Activated T-helper 9 cell treated with anti-CD3 and anti-CD28 coated beads, Interleukin-2, amount 50 U/mL, for 16 hours (primary cell): ENCODE results near the gene AP5S1.

ENCODE experiments used
- DNase-seq: peaks from one replicate; pipeline ENCODE4 v3.0.0-alpha.2; 2020; ENCODE audit warnings: low read depth

Gene AP5S1

GRCh38 chr20:3846378-3846739 is 26.0 kb downstream of the AP5S1 start:
- DNase-seq = no peak

- DNase-seq = peak; percentile 81
These were observed 26.5 kb downstream of the AP5S1 start, which contains the start of gene MAVS for GRCh38 chr20:3846740-3847428. MAVS (plus strand) TSS chr20:3846834; CDS start chr20:3854625, 7,791 bp downstream.

- DNase-seq = no peak
These were observed 27.1 kb downstream of the AP5S1 start for GRCh38 chr20:3847429-3847940.

- no peak for DNase-seq
These were observed 28.2 kb downstream of the AP5S1 start for GRCh38 chr20:3848565-3848964.

GRCh38 chr20:3854462-3854871 is 34.1 kb downstream of the AP5S1 start:
- no peak for DNase-seq

GRCh38 chr20:3857405-3857804 is 37.1 kb downstream of the AP5S1 start:
- no peak for DNase-seq

GRCh38 chr20:3858689-3859088 is 38.3 kb downstream of the AP5S1 start:
- DNase-seq = no peak

GRCh38 chr20:3861191-3861590 is 40.8 kb downstream of the AP5S1 start:
- no peak for DNase-seq

- DNase-seq = no peak
These were observed 42.0 kb downstream of the AP5S1 start for GRCh38 chr20:3862333-3862732.

- no peak for DNase-seq
These were observed 43.0 kb downstream of the AP5S1 start for GRCh38 chr20:3863317-3863716.

- no peak for DNase-seq
These were observed 44.2 kb downstream of the AP5S1 start for GRCh38 chr20:3864518-3864917.

GRCh38 chr20:3865152-3865886 is 45.0 kb downstream of the AP5S1 start:
- no peak for DNase-seq

- DNase-seq = no peak
These were observed 45.6 kb downstream of the AP5S1 start for GRCh38 chr20:3865887-3866407.

GRCh38 chr20:3866464-3866863 is 46.1 kb downstream of the AP5S1 start:
- no peak for DNase-seq

- DNase-seq = no peak
These were observed 47.5 kb downstream of the AP5S1 start for GRCh38 chr20:3867802-3868201.

GRCh38 chr20:3869839-3870634 is 49.7 kb downstream of the AP5S1 start:
- no peak for DNase-seq

GRCh38 chr20:3871550-3872265 is 51.4 kb downstream of the AP5S1 start:
- DNase-seq = no peak

GRCh38 chr20:3873507-3873906 is 53.2 kb downstream of the AP5S1 start:
- no peak for DNase-seq

- DNase-seq = no peak
These were observed 54.0 kb downstream of the AP5S1 start for GRCh38 chr20:3874194-3874844.

GRCh38 chr20:3875378-3875974 is 55.1 kb downstream of the AP5S1 start:
- no peak for DNase-seq

GRCh38 chr20:3876000-3876399 is 55.7 kb downstream of the AP5S1 start:
- DNase-seq = no peak
